LNCaP clone FGC (cell line): ENCODE measurements around the gene PAX9.

Source experiments
- DNase-seq: peaks from one replicate; pipeline ENCODE4 v3.0.0-alpha.2; 2011; ENCODE audit warnings: low read depth
- H3K4me3 ChIP-seq: 2 replicates; pipeline ENCODE4 v1.5.1; 2011; ENCODE audit warnings: mild to moderate bottlenecking, low read depth, low read length, control low read depth
- CTCF ChIP-seq: IDR thresholded peaks from 2 replicates; pipeline ENCODE4 v1.5.1; 2012; ENCODE audit warnings: mild to moderate bottlenecking; ENCODE audit not compliant: control insufficient read depth, insufficient read depth; ENCODE audit errors: extremely low read depth

PAX9 gene

GRCh38 chr14:36626151-36626550 is 35.5 kb upstream of the PAX9 start:
- DNase-seq: no peak
- H3K4me3 ChIP-seq: no peak overlapping the region
- TF ChIP-seq CTCF: no peak

DNA sequence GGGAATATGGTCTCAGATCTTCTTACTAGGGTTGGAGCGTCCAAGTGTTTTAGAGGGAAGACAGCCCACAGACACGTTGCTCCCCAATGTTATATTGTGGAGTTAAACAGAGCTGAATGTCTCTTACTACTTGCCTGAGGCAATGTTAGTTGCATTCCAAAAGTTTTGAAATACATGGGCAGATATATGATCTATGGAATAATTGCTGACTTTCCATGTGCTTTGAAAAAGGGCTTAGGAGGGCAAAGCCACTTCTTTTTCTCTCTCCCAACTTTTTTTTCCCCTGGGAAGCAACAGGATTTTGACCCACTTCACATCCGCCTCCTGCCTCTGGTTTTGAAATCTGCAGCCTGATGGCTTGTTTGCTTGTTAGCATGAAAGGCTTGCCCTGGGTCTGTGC is 33.7 kb upstream of the PAX9 start:
- no peak for TF ChIP-seq CTCF
- H3K4me3 ChIP-seq: no peak overlapping the region
- no peak for DNase-seq

DNA sequence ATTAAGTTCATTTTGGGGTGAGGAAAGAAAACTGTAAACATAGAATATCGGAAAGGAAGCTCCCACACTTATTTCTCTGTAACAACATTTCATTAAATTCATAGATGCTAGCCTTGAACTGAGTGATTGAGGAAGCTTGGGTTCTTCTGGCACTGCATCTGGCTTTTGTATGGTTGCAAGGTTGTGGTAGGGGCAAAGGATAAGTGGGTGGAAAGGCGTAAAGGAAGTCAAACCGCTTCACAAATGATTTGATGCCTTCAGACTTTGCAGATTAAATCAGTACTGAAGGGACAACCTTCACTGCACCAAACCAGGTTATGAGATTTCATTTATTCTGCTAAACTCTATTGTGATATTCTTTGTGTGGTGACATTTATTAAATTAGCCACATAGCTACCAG is 28.1 kb upstream of the PAX9 start:
- H3K4me3 ChIP-seq: no peak overlapping the region
- no peak for TF ChIP-seq CTCF
- DNase-seq: no peak

DNA sequence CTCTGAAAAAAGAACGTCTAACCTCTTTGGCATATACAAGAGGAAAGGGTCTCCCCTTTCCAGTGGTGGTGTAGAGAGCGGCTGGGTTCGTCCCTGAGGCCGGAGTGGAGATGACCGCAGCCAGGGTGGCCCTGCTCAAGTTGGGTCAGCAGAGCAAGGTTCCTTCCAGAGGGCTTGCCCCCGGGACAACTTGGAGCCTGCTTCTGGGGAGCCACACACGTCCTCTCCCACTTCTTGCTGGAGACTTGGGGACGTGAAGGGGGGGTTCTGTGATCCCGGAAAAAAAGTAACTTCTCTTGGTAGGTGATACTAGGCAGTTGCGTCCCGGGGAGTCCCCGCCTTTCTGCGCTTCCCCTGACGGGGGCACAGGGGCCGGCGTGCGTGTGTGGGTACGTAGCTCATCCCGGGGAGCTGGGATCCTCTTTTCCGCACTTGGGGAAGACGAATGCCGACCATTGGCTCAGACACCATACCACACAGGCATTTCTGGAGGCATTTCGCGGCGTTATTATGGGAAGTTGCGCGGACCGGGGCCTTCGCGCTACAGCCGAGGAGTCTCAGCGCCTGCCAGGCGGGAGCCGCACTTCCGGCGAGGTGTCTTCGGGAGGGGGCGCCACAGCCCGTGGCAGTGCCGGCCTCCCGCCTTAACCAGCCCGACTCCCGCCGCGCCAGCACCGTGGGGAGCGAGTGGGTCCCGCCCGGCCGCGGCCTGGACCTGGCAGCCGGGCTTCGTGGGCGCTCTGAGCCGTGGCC is 14.8 kb upstream of the PAX9 start:
- no peak overlapping the region for H3K4me3 ChIP-seq
- no peak for DNase-seq
- no peak for TF ChIP-seq CTCF

- no peak for DNase-seq
- peak overlapping the region; percentile 50 for H3K4me3 ChIP-seq
- no peak for TF ChIP-seq CTCF
Observed at GRCh38 chr14:36647417-36647823, 14.2 kb upstream of the PAX9 start.

- no peak for DNase-seq
- TF ChIP-seq CTCF: peak; percentile 57
Observed at GRCh38 chr14:36647824-36648753, 13.6 kb upstream of the PAX9 start.

More at GRCh38 chr14:36647824-36648753, 13.6 kb upstream of the PAX9 start:
- peak overlapping the region; percentile 50 for H3K4me3 ChIP-seq
